Measurements from ENCODE around the gene HSD17B11. TPM values are rescaled to one million over a fixed set of nuclear protein-coding genes. Genes with fewer than 3 reads are reported as not detected.
"Not testable (repeated sequence)": the region's sequence is repeated elsewhere in the genome, so short reads cannot be mapped to it uniquely, and the experiment has no call there.

The HSD17B11 gene
- total RNA-seq, 1 donor from 2014 or later, result 23.2 TPM

- no peak for DNase-seq (ENCODE audit: extremely low read depth, low read depth, low spot score)
Observed at GRCh38 chr4:87360338-87360935, 30.6 kb downstream of the HSD17B11 start.

- no peak for DNase-seq (ENCODE audit: extremely low read depth, low read depth, low spot score)
Observed at GRCh38 chr4:87359258-87359657, 31.7 kb downstream of the HSD17B11 start.

GRCh38 chr4:87356832-87357526, 34.0 kb downstream of the HSD17B11 start:
- DNase-seq (ENCODE audit: extremely low read depth, low read depth, low spot score), result no peak

- DNase-seq (ENCODE audit: extremely low read depth, low read depth, low spot score), result no peak
Observed at GRCh38 chr4:87354168-87355102, 36.6 kb downstream of the HSD17B11 start.

GRCh38 chr4:87353592-87353991, 37.4 kb downstream of the HSD17B11 start:
- DNase-seq (ENCODE audit: extremely low read depth, low read depth, low spot score), result peak; percentile 22

- no peak for DNase-seq (ENCODE audit: extremely low read depth, low read depth, low spot score)
Observed at GRCh38 chr4:87345139-87345538, 45.8 kb downstream of the HSD17B11 start.

GRCh38 chr4:87342872-87343271, 48.1 kb downstream of the HSD17B11 start:
- no peak for DNase-seq (ENCODE audit: extremely low read depth, low read depth, low spot score)

GRCh38 chr4:87341954-87342635, 48.9 kb downstream of the HSD17B11 start:
- DNase-seq (ENCODE audit: extremely low read depth, low read depth, low spot score), result not testable (repeated sequence)

GRCh38 chr4:87339440-87339839, 51.5 kb downstream of the HSD17B11 start:
- no peak for DNase-seq (ENCODE audit: extremely low read depth, low read depth, low spot score)

GRCh38 chr4:87337361-87337760, 53.6 kb downstream of the HSD17B11 start:
- no peak for DNase-seq (ENCODE audit: extremely low read depth, low read depth, low spot score)

- DNase-seq (ENCODE audit: extremely low read depth, low read depth, low spot score), result no peak
Observed at GRCh38 chr4:87333267-87333666, 57.7 kb downstream of the HSD17B11 start.

- no peak for DNase-seq (ENCODE audit: extremely low read depth, low read depth, low spot score)
Observed at GRCh38 chr4:87330761-87331160, 60.2 kb downstream of the HSD17B11 start.

- no peak for DNase-seq (ENCODE audit: extremely low read depth, low read depth, low spot score)
Observed at GRCh38 chr4:87327136-87327535, 63.9 kb downstream of the HSD17B11 start.

- no peak for DNase-seq (ENCODE audit: extremely low read depth, low read depth, low spot score)
Observed at GRCh38 chr4:87326460-87326859, 64.5 kb downstream of the HSD17B11 start.

GRCh38 chr4:87322754-87323153, 68.2 kb downstream of the HSD17B11 start, which contains the start of gene HSD17B13:
Gene HSD17B13 (minus strand): TSS chr4:87322882. CDS start chr4:87322841, 41 bp downstream.
- DNase-seq (ENCODE audit: extremely low read depth, low read depth, low spot score), result no peak

- DNase-seq (ENCODE audit: extremely low read depth, low read depth, low spot score), result no peak
Observed at GRCh38 chr4:87321888-87322287, 69.1 kb downstream of the HSD17B11 start.

- no peak for DNase-seq (ENCODE audit: extremely low read depth, low read depth, low spot score)
Observed at GRCh38 chr4:87317527-87317926, 73.5 kb downstream of the HSD17B11 start.

- DNase-seq (ENCODE audit: extremely low read depth, low read depth, low spot score), result no peak
Observed at GRCh38 chr4:87316961-87317360, 74.0 kb downstream of the HSD17B11 start.

- DNase-seq (ENCODE audit: extremely low read depth, low read depth, low spot score), result not testable (repeated sequence)
Observed at GRCh38 chr4:87315000-87315399, 76.0 kb downstream of the HSD17B11 start.

GRCh38 chr4:87313756-87314155, 77.2 kb downstream of the HSD17B11 start:
- DNase-seq (ENCODE audit: extremely low read depth, low read depth, low spot score), result no peak

GRCh38 chr4:87311684-87312083, 79.3 kb downstream of the HSD17B11 start:
- DNase-seq (ENCODE audit: extremely low read depth, low read depth, low spot score), result no peak

Measured in glomerular endothelial cell (primary cell).